Measurements from ENCODE around the gene SMCO2.

SMCO2 gene

DNA sequence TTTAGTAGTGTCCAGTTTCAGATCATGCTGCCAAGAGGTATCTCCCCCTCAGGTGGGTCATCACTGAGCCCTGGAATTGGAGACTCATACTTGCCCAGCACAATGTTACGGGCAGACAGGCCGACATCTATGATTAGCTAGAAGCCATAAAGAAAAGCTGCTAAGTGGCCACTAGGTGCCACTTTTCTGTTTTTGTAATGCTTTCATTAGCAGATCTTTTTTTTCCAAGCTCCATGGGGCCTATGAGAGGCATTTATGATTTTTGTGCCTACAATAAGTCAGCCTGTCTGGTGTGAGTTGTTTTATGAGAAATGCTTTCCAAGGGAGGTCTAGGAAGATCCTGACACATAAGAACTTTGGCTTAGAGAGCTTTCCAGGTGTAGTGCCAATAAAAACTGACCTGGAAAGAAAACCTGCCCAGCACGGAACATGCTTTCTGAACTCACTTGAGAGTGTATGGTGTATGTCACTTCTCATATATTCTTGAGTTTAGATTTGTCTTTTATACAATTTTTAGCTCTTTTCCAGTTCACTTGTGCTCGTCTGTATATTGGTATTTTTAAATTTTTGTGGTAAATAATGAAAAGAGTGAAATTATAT, 21.8 kb upstream of the SMCO2 start:
- DNase-seq (ENCODE audit: extremely low read depth, insufficient read length): no peak

DNA sequence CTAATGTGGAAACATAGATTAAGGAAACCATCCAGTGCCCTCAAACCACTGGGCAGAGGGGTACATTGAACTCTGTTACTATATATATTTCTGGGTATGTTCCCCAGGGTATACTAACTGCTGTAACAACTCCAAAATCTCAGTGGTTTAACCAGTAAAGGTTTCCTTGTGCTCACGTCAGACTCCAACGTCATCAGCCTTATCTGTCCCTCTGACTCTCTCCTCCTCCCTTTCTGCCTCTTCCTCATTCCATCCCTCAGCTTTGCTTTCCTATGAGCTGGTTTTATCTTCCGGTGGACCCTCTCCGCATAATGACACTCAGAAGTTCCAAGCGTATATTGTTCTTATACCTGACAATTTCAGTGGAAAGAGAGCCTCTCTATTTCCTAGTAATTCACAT, 21.2 kb upstream of the SMCO2 start:
- no peaks in the 10 kb centered on the region for H3K27me3 ChIP-seq (replicated peaks; ENCODE audit: control insufficient read depth, insufficient read depth, low read length)
- H3K36me3 ChIP-seq (ENCODE audit: control insufficient read depth, insufficient read depth, low read length): peaks cover 2% of the 10 kb centered on the region; the same call in 1 of the 2 replicates
- DNase-seq (ENCODE audit: extremely low read depth, insufficient read length): no peak
- H3K4me3 ChIP-seq (replicated peaks; ENCODE audit: low read depth, low read length): no peak overlapping the region
- TF ChIP-seq, protein P1, sequence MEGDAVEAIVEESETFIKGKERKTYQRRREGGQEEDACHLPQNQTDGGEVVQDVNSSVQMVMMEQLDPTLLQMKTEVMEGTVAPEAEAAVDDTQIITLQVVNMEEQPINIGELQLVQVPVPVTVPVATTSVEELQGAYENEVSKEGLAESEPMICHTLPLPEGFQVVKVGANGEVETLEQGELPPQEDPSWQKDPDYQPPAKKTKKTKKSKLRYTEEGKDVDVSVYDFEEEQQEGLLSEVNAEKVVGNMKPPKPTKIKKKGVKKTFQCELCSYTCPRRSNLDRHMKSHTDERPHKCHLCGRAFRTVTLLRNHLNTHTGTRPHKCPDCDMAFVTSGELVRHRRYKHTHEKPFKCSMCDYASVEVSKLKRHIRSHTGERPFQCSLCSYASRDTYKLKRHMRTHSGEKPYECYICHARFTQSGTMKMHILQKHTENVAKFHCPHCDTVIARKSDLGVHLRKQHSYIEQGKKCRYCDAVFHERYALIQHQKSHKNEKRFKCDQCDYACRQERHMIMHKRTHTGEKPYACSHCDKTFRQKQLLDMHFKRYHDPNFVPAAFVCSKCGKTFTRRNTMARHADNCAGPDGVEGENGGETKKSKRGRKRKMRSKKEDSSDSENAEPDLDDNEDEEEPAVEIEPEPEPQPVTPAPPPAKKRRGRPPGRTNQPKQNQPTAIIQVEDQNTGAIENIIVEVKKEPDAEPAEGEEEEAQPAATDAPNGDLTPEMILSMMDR (IDR thresholded peaks at IDR 0.05; ENCODE audit: insufficient read depth, low read length, poor library complexity, severe bottlenecking): no peak

More for the DNA sequence above, 21.8 kb upstream of the SMCO2 start:
- Histone ChIP-seq H3K36me3 (ENCODE audit: control insufficient read depth, insufficient read depth, low read length) (peaks cover 2% of the 10 kb centered on the region; the same call in 1 of the 2 replicates), H3K4me3 (replicated peaks; ENCODE audit: low read depth, low read length) (no peak overlapping the region), H3K27me3 (replicated peaks; ENCODE audit: control insufficient read depth, insufficient read depth, low read length) (no peaks in the 10 kb centered on the region)
- TF ChIP-seq, protein P1 (IDR thresholded peaks at IDR 0.05; ENCODE audit: insufficient read depth, low read length, poor library complexity, severe bottlenecking): peak; percentile 23

DNA sequence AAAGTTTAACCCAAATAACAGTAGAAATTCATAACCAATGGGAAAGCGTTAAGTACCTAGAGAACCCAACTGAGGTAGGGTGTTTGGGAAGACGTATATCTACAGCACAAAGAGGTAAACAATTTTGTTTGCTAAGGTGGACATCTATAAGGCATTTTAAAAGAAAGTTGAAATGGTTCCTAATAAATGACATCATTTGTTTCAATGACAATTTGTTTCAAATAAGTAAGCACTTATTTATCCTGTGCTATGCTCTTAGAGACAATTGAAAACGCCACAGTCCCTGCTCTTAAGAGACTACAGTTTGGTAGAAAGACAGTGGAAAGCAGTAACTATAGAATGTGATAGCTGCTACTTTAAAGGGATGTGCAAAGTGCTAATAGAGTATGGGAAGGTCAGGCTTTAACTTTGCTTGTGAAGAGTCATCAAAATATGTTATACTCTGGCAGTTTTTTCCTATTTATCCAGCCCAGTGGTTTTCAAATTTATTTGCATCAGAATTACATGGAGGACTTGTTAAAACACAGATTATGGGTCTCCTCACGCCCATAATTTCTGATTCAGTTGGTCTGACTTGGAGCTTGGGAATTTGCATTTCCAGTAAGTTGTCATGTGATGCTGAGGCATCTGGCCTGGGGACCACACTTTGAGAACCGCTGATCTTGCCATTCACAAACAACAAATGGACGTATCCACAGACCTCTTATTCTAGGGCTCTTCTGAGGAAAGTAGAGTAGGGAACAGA, 19.6 kb upstream of the SMCO2 start:
- H3K27me3 ChIP-seq (replicated peaks; ENCODE audit: control insufficient read depth, insufficient read depth, low read length): no peaks in the 10 kb centered on the region
- DNase-seq (ENCODE audit: extremely low read depth, insufficient read length): no peak
- no peak overlapping the region for H3K4me3 ChIP-seq (replicated peaks; ENCODE audit: low read depth, low read length)
- TF ChIP-seq, protein P1 (IDR thresholded peaks at IDR 0.05; ENCODE audit: insufficient read depth, low read length, poor library complexity, severe bottlenecking): no peak
- H3K36me3 ChIP-seq (ENCODE audit: control insufficient read depth, insufficient read depth, low read length): peaks cover 2% of the 10 kb centered on the region; the same call in 1 of the 2 replicates

- H3K36me3 ChIP-seq (ENCODE audit: control insufficient read depth, insufficient read depth, low read length): no peaks in the 10 kb centered on the region; the same call in 1 of the 2 replicates
- H3K4me3 ChIP-seq (replicated peaks; ENCODE audit: low read depth, low read length): no peak overlapping the region
- TF ChIP-seq, protein P1 (IDR thresholded peaks at IDR 0.05; ENCODE audit: insufficient read depth, low read length, poor library complexity, severe bottlenecking): no peak
- DNase-seq (ENCODE audit: extremely low read depth, insufficient read length): no peak
- no peaks in the 10 kb centered on the region for H3K27me3 ChIP-seq (replicated peaks; ENCODE audit: control insufficient read depth, insufficient read depth, low read length)
Measured at GRCh38 chr12:27427824-27428223, 18.7 kb upstream of the SMCO2 start.

DNA sequence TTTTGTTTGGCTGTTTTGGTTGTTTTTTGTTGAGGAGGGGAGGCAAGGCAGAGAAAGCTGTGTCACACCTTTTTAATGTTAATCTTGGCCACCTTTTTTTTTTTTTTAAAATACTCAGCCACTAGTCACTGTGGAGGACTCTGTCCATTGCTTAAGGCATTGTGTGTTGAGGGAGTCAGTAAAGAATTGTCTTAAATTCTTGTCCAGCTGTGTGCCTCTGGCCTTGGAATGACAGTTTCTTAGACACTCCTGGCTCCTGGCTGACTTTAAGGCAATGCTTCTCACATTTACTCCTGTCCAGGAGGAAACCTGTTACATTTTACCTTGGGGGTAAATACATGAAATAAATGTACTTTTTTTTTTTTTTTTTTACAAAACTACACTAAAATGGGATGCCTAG, 18.1 kb upstream of the SMCO2 start:
- DNase-seq (ENCODE audit: extremely low read depth, insufficient read length): no peak
- TF ChIP-seq, protein P1 (IDR thresholded peaks at IDR 0.05; ENCODE audit: insufficient read depth, low read length, poor library complexity, severe bottlenecking): no peak
- Histone ChIP-seq H3K36me3 (ENCODE audit: control insufficient read depth, insufficient read depth, low read length) (no peaks in the 10 kb centered on the region), H3K4me3 (replicated peaks; ENCODE audit: low read depth, low read length) (no peak overlapping the region), H3K27me3 (replicated peaks; ENCODE audit: control insufficient read depth, insufficient read depth, low read length) (no peaks in the 10 kb centered on the region)

Measured in GM06990 (cell line).